ENCODE results near the gene STK38.

Gene STK38

GRCh38 chr6:36563237-36563927 lies 16.1 kb upstream of the STK38 start:
- no peak for DNase-seq

- DNase-seq, result no peak
Measured at GRCh38 chr6:36560822-36561221, 13.5 kb upstream of the STK38 start.

GRCh38 chr6:36559011-36559793 lies 11.9 kb upstream of the STK38 start:
- DNase-seq, result no peak

GRCh38 chr6:36556281-36556680 lies 9.0 kb upstream of the STK38 start:
- DNase-seq, result no peak

GRCh38 chr6:36555750-36556252 lies 8.5 kb upstream of the STK38 start:
- no peak for DNase-seq

- no peak for DNase-seq
Measured at GRCh38 chr6:36550473-36551000, 3.3 kb upstream of the STK38 start.

- no peak for DNase-seq
Measured at GRCh38 chr6:36548401-36548743, 1.1 kb upstream of the STK38 start.

GRCh38 chr6:36547646-36548400 lies 544 bp upstream of the STK38 start:
- no peak for DNase-seq

- DNase-seq, result no peak
Measured at GRCh38 chr6:36546308-36546919, 865 bp downstream of the STK38 start.

- DNase-seq, result no peak
Measured at GRCh38 chr6:36545767-36546307, 1.4 kb downstream of the STK38 start.

- no peak for DNase-seq
Measured at GRCh38 chr6:36544228-36544627, 3.1 kb downstream of the STK38 start.

GRCh38 chr6:36542041-36542440 lies 5.2 kb downstream of the STK38 start:
- DNase-seq, result no peak

- DNase-seq, result no peak
Measured at GRCh38 chr6:36539814-36540568, 7.3 kb downstream of the STK38 start.

- no peak for DNase-seq
Measured at GRCh38 chr6:36536873-36537547, 10.3 kb downstream of the STK38 start.

GRCh38 chr6:36533321-36533720 lies 14.0 kb downstream of the STK38 start:
- no peak for DNase-seq

- no peak for DNase-seq
Measured at GRCh38 chr6:36526066-36526465, 21.2 kb downstream of the STK38 start.

- no peak for DNase-seq
Measured at GRCh38 chr6:36525346-36525745, 21.9 kb downstream of the STK38 start.

- DNase-seq, result no peak
Measured at GRCh38 chr6:36524871-36525270, 22.4 kb downstream of the STK38 start.

GRCh38 chr6:36523936-36524499 lies 23.3 kb downstream of the STK38 start:
- no peak for DNase-seq

- no peak for DNase-seq
Measured at GRCh38 chr6:36523451-36523850, 23.8 kb downstream of the STK38 start.

- DNase-seq, result no peak
Measured at GRCh38 chr6:36519352-36519751, 27.9 kb downstream of the STK38 start.
